Naive thymus-derived CD4-positive, alpha-beta T cell (primary cell): ENCODE measurements around the gene SPECC1. TPM values are rescaled to one million over a fixed set of nuclear protein-coding genes. Genes with fewer than 3 reads are reported as not detected.
"Not testable (repeated sequence)": the region's sequence is repeated elsewhere in the genome, so short reads cannot be mapped to it uniquely, and the experiment has no call there.

Source experiments
- ATAC-seq: fragments of 150-1000 bp; cut with Tn5 transposase; 2 replicates; pipeline ENCODE4 v1.10.0; 2021; ENCODE audit warnings: mild to moderate bottlenecking, moderate library complexity
- CTCF ChIA-PET: fragments of 350-600 bp; sonication (Branson Sonifier 250); formaldehyde crosslinking; loops from one replicate; lab custom pipeline; 2021; ENCODE audit warnings: antibody characterized with exemption; lab: Charles Lee
- POLR2A ChIA-PET: fragments of 350-600 bp; sonication (Branson Sonifier 250); formaldehyde crosslinking; loops from one replicate; lab custom pipeline; 2021; ENCODE audit warnings: antibody characterized with exemption, inconsistent platforms; lab: Charles Lee
- DNase-seq, 9 donors: peaks; one replicate each; pipeline versions ENCODE4 v3.0.0 to v3.0.0-alpha.2; 2020 to 2022; ENCODE audit warnings: mixed read lengths in 1 of 9
- H3K27ac ChIP-seq: one replicate; pipeline ENCODE4 v1.7.0; 2013; ENCODE audit warnings: mild to moderate bottlenecking, low read depth, low read length, moderate library complexity
- H3K27me3 ChIP-seq, 2 donors: one replicate each; pipeline ENCODE4 v1.7.0; 2013; ENCODE audit warnings: low read length in 2 of 2, mild to moderate bottlenecking in 2 of 2, moderate library complexity in 2 of 2; ENCODE audit not compliant: control insufficient read depth in 2 of 2, insufficient read depth in 2 of 2
- H3K36me3 ChIP-seq, 3 experiments: 1 replicate in 2 of 3; 2 replicates in 1 of 3; pipeline ENCODE4 v1.7.0; 2013; ENCODE audit warnings: low read length in 3 of 3, mild to moderate bottlenecking in 3 of 3, moderate library complexity in 1 of 3; ENCODE audit not compliant: insufficient read depth in 3 of 3, control insufficient read depth in 2 of 3
- H3K4me1 ChIP-seq, 2 donors: one replicate each; pipeline ENCODE4 v1.7.0; 2013; ENCODE audit warnings: low read length in 2 of 2, mild to moderate bottlenecking in 2 of 2, moderate library complexity in 1 of 2; ENCODE audit not compliant: control insufficient read depth in 2 of 2, insufficient read depth in 2 of 2
- H3K4me3 ChIP-seq: 2 replicates; pipeline ENCODE4 v1.7.0; 2013; ENCODE audit warnings: mild to moderate bottlenecking, low read length
- H3K9me3 ChIP-seq, 3 experiments: 1 replicate in 2 of 3; 2 replicates in 1 of 3; pipeline ENCODE4 v1.7.0; 2013; ENCODE audit warnings: low read length in 3 of 3; ENCODE audit not compliant: control insufficient read depth in 2 of 3
- H3K27ac Mint-ChIP-seq, 9 donors: one replicate each; pipeline ENCODE4 v1.8.0; 2020 to 2022; ENCODE audit warnings: mixed read lengths in 9 of 9, mild to moderate bottlenecking in 8 of 9, moderate library complexity in 5 of 9, inconsistent platforms in 2 of 9
- H3K27me3 Mint-ChIP-seq, 5 donors: one replicate each; pipeline ENCODE4 v1.8.0; 2021 to 2022; ENCODE audit warnings: mixed read lengths in 5 of 5, mild to moderate bottlenecking in 1 of 5
- H3K36me3 Mint-ChIP-seq, 5 donors: one replicate each; pipeline ENCODE4 v1.8.0; 2020 to 2022; ENCODE audit warnings: mixed read lengths in 5 of 5, mild to moderate bottlenecking in 3 of 5, inconsistent platforms in 1 of 5
- H3K4me1 Mint-ChIP-seq, 7 donors: one replicate each; pipeline ENCODE4 v1.8.0; 2020 to 2022; ENCODE audit warnings: mixed read lengths in 7 of 7, mild to moderate bottlenecking in 3 of 7, inconsistent platforms in 1 of 7
- H3K4me3 Mint-ChIP-seq, 10 donors: one replicate each; pipeline ENCODE4 v1.8.0; 2020 to 2022; ENCODE audit warnings: mild to moderate bottlenecking in 10 of 10, mixed read lengths in 10 of 10, moderate library complexity in 6 of 10, inconsistent platforms in 2 of 10
- H3K9me3 Mint-ChIP-seq, 11 donors: one replicate each; pipeline ENCODE4 v1.8.0; 2020 to 2022; ENCODE audit warnings: mixed read lengths in 11 of 11, mild to moderate bottlenecking in 4 of 11, inconsistent platforms in 1 of 11, moderate library complexity in 1 of 11
- intact Hi-C, 2 donors: fragments of 100-400 bp; cut with micrococcal nuclease; formaldehyde crosslinking; loops; one replicate each; pipeline ENCODE4 v1.15.1; 2023
- polyA plus RNA-seq, 2 donors: library from polyadenylated mRNA; unstranded; fragments of 300-500 nt; fragmentation: Illumina TruSeq; gene quantifications; one replicate each; pipeline ENCODE4 v1.2.3, GENCODE V29; 2021
- total RNA-seq, 6 experiments: library from RNA in 5 of 6; stranded (reverse) in 5 of 6; gene quantifications; 1 replicate in 5 of 6; 2 replicates in 1 of 6; pipeline ENCODE4 v1.2.3 and lab custom pipeline; 2021 to 2026

Gene SPECC1
- total and polyA plus RNA-seq, 7 experiments from 2014 or later, result 1.2 to 37.5 (median 4.7) TPM

- intact Hi-C loops, result no loop called here
- ATAC-seq, result no peak
- H3K27ac Mint-ChIP-seq, result no peak overlapping the region
- no peak overlapping the region for H3K4me3 ChIP-seq
- CTCF ChIA-PET, result no interaction called here
- H3K36me3 ChIP-seq, result no peaks in the 10 kb centered on the region
- H3K27me3 Mint-ChIP-seq, result no peaks in the 10 kb centered on the region
- H3K4me3 Mint-ChIP-seq, result no peak overlapping the region
- peaks cover 0 to 4% (median 0%) of the 10 kb centered on the region in 11 donors for H3K9me3 Mint-ChIP-seq
- POLR2A ChIA-PET, result no interaction called here
- H3K36me3 Mint-ChIP-seq, result no peaks in the 10 kb centered on the region
- no peak for DNase-seq
- H3K27me3 ChIP-seq, result no peaks in the 10 kb centered on the region
- H3K9me3 ChIP-seq, result no peaks in the 10 kb centered on the region
- H3K27ac ChIP-seq, result no peak overlapping the region
- no peaks in the 10 kb centered on the region for H3K4me1 ChIP-seq
- H3K4me1 Mint-ChIP-seq, result peaks cover 0 to 4% (median 0%) of the 10 kb centered on the region in 7 donors
Measured at GRCh38 chr17:20313306-20313705, 304.1 kb downstream of the SPECC1 start.

GRCh38 chr17:20313891-20314290 lies 304.7 kb downstream of the SPECC1 start:
- no peak overlapping the region for H3K27ac ChIP-seq
- H3K36me3 ChIP-seq, result no peaks in the 10 kb centered on the region
- Mint-ChIP-seq H3K4me1 (peaks cover 0 to 4% (median 0%) of the 10 kb centered on the region in 7 donors), H3K27ac (peak overlapping the region in 2 of 9 donors; percentile 65 to 71), H3K9me3 (no peaks in the 10 kb centered on the region), H3K27me3 (no peaks in the 10 kb centered on the region), H3K4me3 (no peak overlapping the region), H3K36me3 (no peaks in the 10 kb centered on the region)
- no peak overlapping the region for H3K4me3 ChIP-seq
- no peak for ATAC-seq
- H3K27me3 ChIP-seq, result no peaks in the 10 kb centered on the region
- POLR2A ChIA-PET, result interaction anchor here (0.5 kb wide), 1 partner anchor 43 kb away, joined by 3 read pairs; no protein-coding TSS in a partner anchor
- H3K9me3 ChIP-seq, result no peaks in the 10 kb centered on the region
- no peaks in the 10 kb centered on the region for H3K4me1 ChIP-seq
- intact Hi-C loops, result no loop called here
- DNase-seq, result no peak
- CTCF ChIA-PET, result no interaction called here

DNA sequence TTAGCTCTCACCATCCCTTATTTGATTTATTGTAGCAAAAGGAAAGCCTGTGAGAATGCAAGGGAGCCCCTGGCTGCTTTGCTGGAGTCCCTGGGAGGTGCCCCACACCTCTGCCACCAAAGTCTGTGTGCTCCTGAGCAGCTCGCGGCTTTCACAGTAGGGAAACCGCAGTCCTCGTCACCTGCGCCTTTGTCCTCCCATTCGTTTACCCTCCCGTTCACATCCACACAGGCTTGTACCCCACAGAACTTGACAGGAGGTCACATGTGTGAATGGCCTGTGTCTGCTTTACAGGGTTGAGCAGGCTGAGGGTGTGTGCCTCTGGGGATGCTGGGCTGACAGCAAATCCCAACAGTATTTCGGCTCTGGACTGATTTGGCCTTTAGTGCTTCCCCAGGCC lies 305.7 kb downstream of the SPECC1 start:
- H3K36me3 Mint-ChIP-seq, result no peaks in the 10 kb centered on the region
- intact Hi-C loops, result no loop called here
- H3K4me3 ChIP-seq, result no peak overlapping the region
- DNase-seq (no peak), ATAC-seq (no peak)
- no peaks in the 10 kb centered on the region for H3K27me3 ChIP-seq
- H3K36me3 ChIP-seq, result no peaks in the 10 kb centered on the region
- no peaks in the 10 kb centered on the region for H3K9me3 ChIP-seq
- no peak overlapping the region for H3K27ac Mint-ChIP-seq
- no peak overlapping the region for H3K27ac ChIP-seq
- ChIA-PET POLR2A (no interaction called here), CTCF (interaction anchor here (4.8 kb wide), 1 partner anchor 87 kb away, joined by 49 read pairs; no protein-coding TSS in a partner anchor)
- peaks cover 0 to 4% (median 0%) of the 10 kb centered on the region in 7 donors for H3K4me1 Mint-ChIP-seq
- H3K4me1 ChIP-seq, result no peaks in the 10 kb centered on the region
- H3K9me3 Mint-ChIP-seq, result no peaks in the 10 kb centered on the region
- H3K4me3 Mint-ChIP-seq, result no peak overlapping the region
- H3K27me3 Mint-ChIP-seq, result peaks cover 0 to under 1% (median 0%) of the 10 kb centered on the region in 5 donors

DNA sequence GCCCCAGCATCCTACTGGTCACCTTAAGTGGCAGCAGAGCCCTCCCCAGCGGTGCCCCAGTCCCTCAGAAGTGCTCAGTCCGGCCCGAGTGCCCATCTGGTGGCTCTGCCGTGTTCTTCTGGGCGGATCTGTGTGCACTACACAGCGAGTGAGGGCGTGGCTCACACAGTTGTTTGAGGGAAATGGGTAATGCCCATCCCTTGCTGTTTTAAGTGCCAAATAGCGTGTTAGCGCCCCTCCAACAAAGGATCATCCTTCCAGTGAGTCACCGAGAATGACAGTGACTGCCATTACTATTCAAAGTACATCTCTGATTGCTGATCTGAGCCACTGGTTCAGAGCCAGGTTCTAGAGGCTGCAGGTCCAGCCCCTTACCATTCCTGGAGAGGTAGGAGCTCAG lies 306.2 kb downstream of the SPECC1 start:
- Mint-ChIP-seq H3K4me3 (no peak overlapping the region), H3K36me3 (no peaks in the 10 kb centered on the region), H3K27ac (no peak overlapping the region), H3K27me3 (peaks cover 0 to 2% (median 0%) of the 10 kb centered on the region in 5 donors), H3K4me1 (peaks cover 0 to 4% (median 0%) of the 10 kb centered on the region in 7 donors), H3K9me3 (no peaks in the 10 kb centered on the region)
- ChIA-PET POLR2A (interaction anchor here (0.5 to 0.7 kb wide), 2 partner anchors 30 to 90 kb away, joined by 3 to 6 read pairs; no protein-coding TSS in a partner anchor), CTCF (interaction anchor here (4.8 kb wide), 1 partner anchor 88 kb away, joined by 49 read pairs; no protein-coding TSS in a partner anchor)
- ATAC-seq (no peak), DNase-seq (no peak)
- no peak overlapping the region for H3K4me3 ChIP-seq
- intact Hi-C loops, result no loop called here
- no peaks in the 10 kb centered on the region for H3K9me3 ChIP-seq
- H3K4me1 ChIP-seq, result no peaks in the 10 kb centered on the region
- no peaks in the 10 kb centered on the region for H3K36me3 ChIP-seq
- no peaks in the 10 kb centered on the region for H3K27me3 ChIP-seq
- no peak overlapping the region for H3K27ac ChIP-seq

GRCh38 chr17:20315821-20316220 lies 306.7 kb downstream of the SPECC1 start:
- no peak overlapping the region for H3K27ac Mint-ChIP-seq
- no peaks in the 10 kb centered on the region for H3K36me3 Mint-ChIP-seq
- ChIA-PET POLR2A (interaction anchor here (0.5 to 0.7 kb wide), 3 partner anchors 31 to 91 kb away, joined by 3 to 6 read pairs (median 4); no protein-coding TSS in a partner anchor), CTCF (interaction anchor here (4.8 kb wide), 1 partner anchor 88 kb away, joined by 49 read pairs; no protein-coding TSS in a partner anchor)
- ATAC-seq, result no peak
- Histone ChIP-seq H3K36me3 (no peaks in the 10 kb centered on the region), H3K27ac (no peak overlapping the region), H3K4me1 (no peaks in the 10 kb centered on the region), H3K27me3 (no peaks in the 10 kb centered on the region), H3K9me3 (no peaks in the 10 kb centered on the region), H3K4me3 (no peak overlapping the region)
- H3K4me3 Mint-ChIP-seq, result no peak overlapping the region
- peaks cover 0 to 2% (median 0%) of the 10 kb centered on the region in 5 donors for H3K27me3 Mint-ChIP-seq
- H3K4me1 Mint-ChIP-seq, result peaks cover 0 to 5% (median 1%) of the 10 kb centered on the region in 7 donors
- no peak for DNase-seq
- H3K9me3 Mint-ChIP-seq, result no peaks in the 10 kb centered on the region
- intact Hi-C loops, result no loop called here

DNA sequence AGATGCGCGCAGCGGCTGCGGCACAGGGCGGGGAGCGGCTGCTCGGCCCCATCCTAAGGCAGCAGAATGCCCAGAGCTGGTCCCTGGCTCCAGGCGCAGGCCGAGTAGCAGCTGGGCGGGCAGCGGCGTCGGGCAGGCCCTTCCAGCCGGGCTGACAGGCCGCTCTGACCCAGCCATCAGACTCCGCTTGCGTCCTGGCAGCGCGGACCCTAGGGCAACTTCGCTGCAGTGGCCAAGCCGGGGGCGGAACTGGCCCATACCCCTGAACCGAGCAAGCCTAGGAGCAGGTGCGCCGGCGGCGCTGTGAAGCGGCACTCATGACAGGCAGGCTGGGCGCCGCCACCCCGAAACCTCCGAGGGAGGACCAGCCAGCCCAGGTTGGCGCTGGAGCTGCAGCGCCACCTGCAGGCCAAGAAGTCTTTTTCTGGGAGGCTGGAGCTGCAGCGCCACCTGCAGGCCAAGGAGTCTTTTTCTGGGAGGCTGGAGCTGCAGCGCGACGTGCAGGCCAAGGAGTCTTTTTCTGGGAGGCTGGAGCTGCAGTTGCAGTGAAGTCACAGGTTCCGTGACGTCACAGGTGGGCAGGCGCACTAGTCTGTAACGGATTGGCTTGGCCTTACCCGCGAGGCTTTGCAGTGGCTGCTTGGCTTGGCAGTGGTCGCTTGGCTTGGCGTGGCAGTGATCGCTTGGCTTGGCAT lies 311.5 kb downstream of the SPECC1 start:
- H3K36me3 ChIP-seq, H3K27me3 Mint-ChIP-seq, H3K27ac ChIP-seq, H3K27me3 ChIP-seq, H3K36me3 Mint-ChIP-seq, H3K4me3 ChIP-seq, H3K4me1 Mint-ChIP-seq, H3K9me3 ChIP-seq, H3K4me1 ChIP-seq, H3K9me3 Mint-ChIP-seq: not testable (repeated sequence)
- ATAC-seq (peak; percentile 97), DNase-seq (peak; percentile 72 to 89 (median 84))
- peak overlapping the region in 3 of 9 donors; percentile 32 to 41 (median 38) for H3K27ac Mint-ChIP-seq
- ChIA-PET CTCF (interaction anchor here (0.6 to 2.3 kb wide), 9 partner anchors 41 to 234 kb away, joined by 3 to 24 read pairs (median 3); no protein-coding TSS in a partner anchor), POLR2A (interaction anchor here (1.0 kb wide), 1 partner anchor 94 kb away, joined by 5 read pairs; no protein-coding TSS in a partner anchor)
- intact Hi-C loops, result loop anchor here (1.0 to 2.0 kb wide), 4 partner anchors 86 to 328 kb away; no protein-coding TSS in a partner anchor
- H3K4me3 Mint-ChIP-seq, result peak overlapping the region in 8 of 10 donors; percentile 15 to 59 (median 46)
